GM18870 (cell line): Measurements from ENCODE around the gene SGPP2.
"Not testable (repeated sequence)": the region's sequence is repeated elsewhere in the genome, so short reads cannot be mapped to it uniquely, and the experiment has no call there.

ENCODE experiments used
- ATAC-seq: cut with Tn5 transposase; IDR thresholded peaks from one replicate; pipeline ENCODE4 v1.9.1; 2021; ENCODE audit warnings: moderate library complexity; ENCODE audit not compliant: unreplicated experiment

Gene SGPP2

DNA sequence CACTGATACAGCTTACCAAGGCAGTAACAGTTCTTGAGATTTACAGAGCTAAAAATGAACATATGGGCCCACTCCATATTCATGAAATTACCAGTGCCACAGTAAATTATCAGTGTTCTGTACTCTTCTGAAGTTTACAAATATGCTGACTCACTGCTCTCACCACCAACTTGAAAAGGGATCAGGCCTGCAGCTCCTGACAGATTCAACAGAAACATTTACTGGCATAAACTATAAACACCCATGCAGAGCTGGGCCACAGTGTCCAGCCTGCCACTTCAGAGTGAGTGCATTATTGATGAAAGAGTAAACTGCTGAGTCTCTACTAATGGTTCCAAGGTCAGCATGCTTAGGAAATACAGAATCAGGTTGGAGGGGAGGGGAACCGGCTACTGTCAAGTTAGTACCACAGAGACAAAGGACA, 148.4 kb downstream of the SGPP2 start:
- no peak for ATAC-seq

DNA sequence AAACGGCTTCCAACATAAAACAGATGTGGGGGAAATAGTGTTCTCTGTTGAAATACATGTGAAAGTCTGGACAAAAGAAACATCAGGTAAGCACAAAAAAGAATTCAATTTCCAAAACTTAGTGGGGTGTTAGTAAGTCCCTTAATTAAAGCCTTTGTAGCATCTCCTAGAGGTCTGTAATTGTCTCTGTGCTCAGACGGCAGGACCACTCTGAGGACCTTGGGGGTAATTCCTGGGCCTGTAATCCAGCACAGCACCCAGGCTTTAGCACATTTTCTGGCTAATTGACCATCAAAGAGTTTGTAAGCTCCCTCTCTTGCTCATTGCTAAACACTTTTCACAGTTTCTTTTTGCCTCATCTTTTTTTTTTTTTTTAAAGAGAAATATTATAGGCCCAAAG, 151.3 kb downstream of the SGPP2 start:
- no peak for ATAC-seq

DNA sequence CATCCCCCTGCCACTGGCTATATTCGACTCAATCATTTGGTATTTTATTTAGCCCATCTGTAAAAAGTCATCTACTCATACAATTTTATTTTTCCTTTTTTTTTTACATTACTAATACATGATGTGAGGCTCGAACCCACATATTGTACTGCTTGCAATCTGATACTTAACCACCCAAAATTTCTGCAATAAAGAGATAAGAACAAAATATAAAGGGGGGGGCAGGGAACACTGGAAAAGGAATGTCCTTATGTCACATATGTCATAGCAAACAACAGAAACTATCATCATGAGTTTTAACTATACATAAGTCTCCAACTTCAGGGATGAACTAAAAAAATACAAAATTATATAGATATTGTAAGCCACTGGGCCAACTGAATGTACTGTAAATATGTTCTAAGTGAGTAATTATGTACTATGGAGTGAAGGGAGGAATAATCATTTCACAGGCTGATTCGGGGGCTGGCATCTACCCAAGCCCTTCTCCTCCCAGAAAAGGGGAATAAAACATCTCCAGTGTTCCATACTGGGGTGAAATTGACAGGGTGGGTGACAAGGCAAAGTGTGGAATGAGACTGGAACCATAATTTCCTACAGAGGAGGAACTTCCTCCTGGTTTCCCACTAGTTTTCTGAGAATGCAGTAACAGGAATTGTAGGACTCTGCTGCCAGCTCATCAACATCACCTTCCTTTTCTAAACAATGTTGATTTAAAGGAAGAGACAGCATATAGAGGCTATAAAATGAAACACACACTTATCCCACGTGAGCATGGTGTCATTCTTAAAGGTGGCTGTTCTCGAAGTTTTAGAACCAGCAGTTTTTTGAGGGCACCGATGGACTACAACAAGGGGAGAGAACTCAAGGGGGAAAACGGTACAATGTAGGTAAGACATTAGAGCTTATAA, 152.1 kb downstream of the SGPP2 start:
- no peak for ATAC-seq

- no peak for ATAC-seq
Observed at GRCh38 chr2:222577341-222577740, 153.0 kb downstream of the SGPP2 start.

DNA sequence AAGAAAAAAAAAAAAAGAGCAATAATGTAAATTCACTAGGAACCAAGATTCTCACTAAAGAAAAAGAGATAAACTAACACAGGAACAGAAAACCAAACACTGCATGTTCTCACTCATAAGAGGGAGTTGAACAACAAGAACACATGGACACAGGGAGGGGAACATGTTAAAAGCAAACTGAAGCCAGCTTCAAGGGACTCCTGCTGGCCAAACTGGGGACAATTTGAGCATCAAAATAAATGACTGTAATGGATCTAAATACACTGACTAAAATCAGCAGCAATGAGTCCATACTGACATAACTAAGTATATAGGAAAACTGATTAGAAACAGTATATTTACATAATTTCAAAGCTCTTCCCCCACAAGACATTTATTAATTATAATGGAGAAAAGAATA, 158.6 kb downstream of the SGPP2 start:
- ATAC-seq = no peak

- not testable (repeated sequence) for ATAC-seq
Observed at GRCh38 chr2:222584589-222584988, 160.2 kb downstream of the SGPP2 start.

- ATAC-seq = no peak
Observed at GRCh38 chr2:222591661-222592060, 167.3 kb downstream of the SGPP2 start.

DNA sequence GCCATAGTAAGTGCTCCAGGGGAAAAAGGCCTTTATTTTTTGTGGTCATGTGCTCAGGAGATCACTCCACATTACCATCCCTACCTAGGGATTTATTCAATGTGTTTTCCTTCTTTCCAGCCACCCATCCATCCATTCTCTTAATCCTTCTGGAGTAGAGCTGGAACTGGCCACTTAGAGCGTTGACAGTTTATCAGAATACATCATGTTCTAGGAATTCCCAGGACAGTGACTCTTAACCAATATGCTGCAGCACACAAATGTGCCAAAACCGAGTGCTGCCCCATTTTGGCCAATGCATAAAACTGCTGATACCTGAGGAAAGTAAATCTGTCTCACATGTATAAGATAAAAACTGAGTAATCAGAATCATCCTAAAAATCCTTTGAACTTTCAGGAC, 167.8 kb downstream of the SGPP2 start:
- ATAC-seq = no peak

DNA sequence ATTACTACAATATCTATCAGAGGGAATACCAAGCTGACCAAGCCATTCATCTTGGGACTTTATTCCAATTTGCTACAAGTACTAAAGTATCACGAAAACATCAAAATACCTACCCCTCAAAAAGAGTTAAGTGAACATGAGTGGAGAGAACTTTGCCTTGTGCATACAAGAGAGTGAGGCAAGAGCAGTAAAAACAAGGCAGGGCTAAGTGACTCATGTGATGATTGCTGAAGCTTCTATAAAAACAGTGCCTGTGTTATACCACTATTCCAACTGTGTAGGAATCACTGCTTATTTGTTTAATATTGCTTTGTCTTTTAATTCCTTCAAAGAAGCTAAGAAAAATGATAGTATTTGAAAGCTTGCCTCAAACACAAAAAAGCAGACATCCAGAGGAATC, 170.3 kb downstream of the SGPP2 start:
- no peak for ATAC-seq

GRCh38 chr2:222595581-222595980, 171.2 kb downstream of the SGPP2 start:
- ATAC-seq = no peak

DNA sequence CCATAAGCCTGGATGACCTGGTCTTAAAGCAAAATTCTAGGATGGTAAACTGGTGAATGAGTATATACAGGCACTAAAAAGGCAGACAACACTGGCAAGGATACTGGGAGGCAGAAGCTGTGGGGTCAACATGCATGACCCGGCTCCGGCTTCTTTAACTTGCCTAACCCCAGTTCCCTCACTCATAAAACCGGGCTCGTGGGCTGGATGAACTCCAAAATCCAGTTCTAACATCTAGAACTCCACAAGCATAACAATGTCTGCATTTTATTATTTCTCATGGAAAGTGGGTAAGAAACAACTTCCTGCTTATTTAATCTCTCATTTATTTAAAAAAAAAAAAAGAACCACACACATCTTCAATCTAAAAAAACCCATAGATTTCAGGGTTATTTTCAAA, 174.3 kb downstream of the SGPP2 start:
- ATAC-seq = no peak

DNA sequence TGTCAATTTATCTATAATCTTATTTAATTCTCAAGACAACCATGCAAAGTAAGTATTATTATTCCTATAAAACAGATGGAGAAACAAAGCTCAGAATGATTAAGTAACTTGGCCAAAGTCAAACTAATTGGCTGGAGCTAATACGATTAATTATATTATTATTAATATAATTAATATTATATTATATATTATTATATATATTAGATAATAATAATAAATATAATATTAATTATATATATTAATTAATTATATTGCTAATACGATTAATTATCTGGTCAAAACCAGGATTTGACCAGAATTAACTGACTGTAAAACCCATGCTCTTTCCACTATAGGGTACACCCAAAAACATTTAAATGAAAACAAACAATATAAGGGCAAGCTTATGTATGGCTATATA, 179.2 kb downstream of the SGPP2 start:
- ATAC-seq = no peak

DNA sequence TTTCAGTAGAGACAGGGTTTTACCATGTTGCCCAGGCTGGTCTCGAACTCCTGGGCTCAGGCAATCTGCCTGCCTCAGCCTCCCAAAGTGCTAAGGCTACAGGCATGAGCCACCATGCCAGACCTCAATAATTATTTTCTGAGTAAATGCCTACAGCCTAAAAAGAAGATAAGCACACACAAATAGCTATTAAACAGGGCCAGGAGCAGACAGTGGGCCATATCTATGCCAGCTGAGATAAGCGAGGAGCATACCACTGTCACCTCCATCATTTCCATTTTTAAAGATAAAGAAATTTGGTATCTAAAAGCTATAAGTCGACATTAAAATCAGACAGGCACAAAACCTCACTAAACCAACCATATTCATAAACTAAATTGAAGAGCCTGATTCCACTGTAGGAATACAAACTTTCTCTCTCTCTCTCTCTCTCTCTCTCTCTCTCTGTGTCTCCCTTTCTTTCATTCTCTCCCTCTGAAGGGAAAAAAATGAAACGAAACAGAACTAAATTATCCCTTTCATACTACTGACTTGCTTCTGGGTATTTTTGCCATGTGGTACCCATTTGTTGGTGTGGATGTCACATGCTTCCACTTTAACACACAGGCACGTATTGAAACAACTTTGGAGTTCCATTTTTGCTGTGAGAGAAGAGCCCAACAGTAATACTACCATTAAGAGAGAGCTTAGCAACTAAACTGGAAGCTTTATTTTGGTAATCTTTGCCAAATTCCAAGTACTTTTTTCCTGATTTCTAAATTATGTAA, 180.6 kb downstream of the SGPP2 start:
- no peak for ATAC-seq

DNA sequence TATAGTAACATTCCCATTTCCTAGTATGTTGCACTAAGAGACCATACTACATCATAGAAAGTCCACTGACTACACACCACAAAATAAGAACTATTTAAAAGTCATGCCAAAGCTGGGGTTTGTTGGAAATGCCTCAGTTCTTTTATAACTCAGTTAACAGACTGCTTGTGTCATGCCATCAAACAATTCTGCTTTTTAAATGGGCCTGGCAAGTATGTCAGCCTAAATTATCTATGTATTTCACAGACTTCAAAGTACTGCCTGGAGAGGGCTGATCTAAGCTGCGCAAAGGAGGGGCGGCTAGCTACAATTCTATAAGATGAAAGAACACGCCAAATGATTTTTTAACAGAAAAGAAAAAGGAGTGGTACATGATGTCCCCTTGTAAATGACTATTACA, 182.0 kb downstream of the SGPP2 start:
- ATAC-seq = no peak

GRCh38 chr2:222608081-222608480, 183.7 kb downstream of the SGPP2 start:
- ATAC-seq = no peak

- no peak for ATAC-seq
Observed at GRCh38 chr2:222609381-222609780, 185.0 kb downstream of the SGPP2 start.
